Peyer's patch (tissue), 4 donors: ENCODE results near the gene ATP2C2.

Experiments
- POLR2A ChIP-seq, 2 donors: fragments of 450-650 bp; IDR thresholded peaks; one replicate each; pipeline ENCODE4 v1.5.1; 2017; ENCODE audit warnings: antibody characterized with exemption in 2 of 2, mild to moderate bottlenecking in 2 of 2, moderate library complexity in 2 of 2
- TF ChIP-seq, protein P1 (sequence below), 6 experiments: fragments of 450-650 bp in 4 of 6; fragments of 200-600 bp in 2 of 6; sonication (generic) in 1 of 6; IDR thresholded peaks; one replicate each; pipeline ENCODE4 v1.5.1; 2017 to 2019; ENCODE audit warnings: antibody characterized with exemption in 6 of 6, mild to moderate bottlenecking in 3 of 6, moderate library complexity in 1 of 6

DNA sequence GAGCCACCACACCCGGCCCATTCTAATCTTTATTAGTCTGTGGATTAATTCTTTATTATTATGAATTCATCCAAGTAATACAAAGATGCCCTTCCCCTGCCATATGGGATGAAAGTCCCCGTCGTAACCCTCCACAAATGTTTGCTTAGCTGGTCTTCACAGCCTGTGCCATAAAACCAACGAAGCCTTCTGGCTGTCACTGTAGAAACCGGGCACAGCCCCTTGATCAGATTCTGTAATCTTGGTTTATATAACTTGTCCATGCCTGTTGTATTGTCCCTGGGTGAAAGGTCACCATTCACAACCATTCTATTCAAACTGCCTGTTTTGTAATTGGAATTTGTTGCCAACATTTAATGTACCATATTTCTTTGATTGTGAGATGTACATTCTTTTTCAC lies 66.5 kb downstream of the ATP2C2 start:
- TF ChIP-seq, protein P1, sequence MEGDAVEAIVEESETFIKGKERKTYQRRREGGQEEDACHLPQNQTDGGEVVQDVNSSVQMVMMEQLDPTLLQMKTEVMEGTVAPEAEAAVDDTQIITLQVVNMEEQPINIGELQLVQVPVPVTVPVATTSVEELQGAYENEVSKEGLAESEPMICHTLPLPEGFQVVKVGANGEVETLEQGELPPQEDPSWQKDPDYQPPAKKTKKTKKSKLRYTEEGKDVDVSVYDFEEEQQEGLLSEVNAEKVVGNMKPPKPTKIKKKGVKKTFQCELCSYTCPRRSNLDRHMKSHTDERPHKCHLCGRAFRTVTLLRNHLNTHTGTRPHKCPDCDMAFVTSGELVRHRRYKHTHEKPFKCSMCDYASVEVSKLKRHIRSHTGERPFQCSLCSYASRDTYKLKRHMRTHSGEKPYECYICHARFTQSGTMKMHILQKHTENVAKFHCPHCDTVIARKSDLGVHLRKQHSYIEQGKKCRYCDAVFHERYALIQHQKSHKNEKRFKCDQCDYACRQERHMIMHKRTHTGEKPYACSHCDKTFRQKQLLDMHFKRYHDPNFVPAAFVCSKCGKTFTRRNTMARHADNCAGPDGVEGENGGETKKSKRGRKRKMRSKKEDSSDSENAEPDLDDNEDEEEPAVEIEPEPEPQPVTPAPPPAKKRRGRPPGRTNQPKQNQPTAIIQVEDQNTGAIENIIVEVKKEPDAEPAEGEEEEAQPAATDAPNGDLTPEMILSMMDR (IDR thresholded peaks at IDR 0.05), result no peak
- TF ChIP-seq POLR2A (IDR thresholded peaks at IDR 0.05), result no peak
